Lower leg skin (tissue), 3 donors: ENCODE measurements around the gene SMAP1.

Experiments used
- POLR2A ChIP-seq, 2 donors: fragments of 450-650 bp; IDR thresholded peaks; one replicate each; pipeline ENCODE4 v1.6.1; 2016 to 2017; ENCODE audit warnings: antibody characterized with exemption in 2 of 2, mild to moderate bottlenecking in 1 of 2, moderate library complexity in 1 of 2
- TF ChIP-seq, protein P1 (sequence below), 3 donors: fragments of 450-650 bp; IDR thresholded peaks; one replicate each; pipeline ENCODE4 v1.5.1; 2016; ENCODE audit warnings: antibody characterized with exemption in 3 of 3, mild to moderate bottlenecking in 3 of 3, moderate library complexity in 2 of 3

DNA sequence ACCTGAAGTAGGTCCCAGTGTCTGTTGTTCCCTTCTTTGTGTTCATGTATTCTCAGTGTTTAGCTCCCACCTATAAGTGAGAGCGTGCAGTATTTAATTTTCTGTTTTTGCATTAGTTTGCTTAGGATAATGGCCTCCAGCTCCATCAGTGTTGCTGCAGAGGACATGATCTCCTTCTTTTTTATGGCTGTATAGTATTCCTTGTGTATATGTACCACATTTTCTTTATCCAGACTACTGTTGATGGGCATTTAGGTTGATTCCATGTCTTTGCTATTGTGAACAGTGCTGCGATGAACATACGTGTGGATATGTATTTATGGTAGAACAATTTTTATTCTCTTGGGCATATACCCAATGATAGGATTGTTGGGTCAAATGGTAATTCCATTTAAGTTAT, 163.7 kb downstream of the SMAP1 start:
- TF ChIP-seq, protein P1, sequence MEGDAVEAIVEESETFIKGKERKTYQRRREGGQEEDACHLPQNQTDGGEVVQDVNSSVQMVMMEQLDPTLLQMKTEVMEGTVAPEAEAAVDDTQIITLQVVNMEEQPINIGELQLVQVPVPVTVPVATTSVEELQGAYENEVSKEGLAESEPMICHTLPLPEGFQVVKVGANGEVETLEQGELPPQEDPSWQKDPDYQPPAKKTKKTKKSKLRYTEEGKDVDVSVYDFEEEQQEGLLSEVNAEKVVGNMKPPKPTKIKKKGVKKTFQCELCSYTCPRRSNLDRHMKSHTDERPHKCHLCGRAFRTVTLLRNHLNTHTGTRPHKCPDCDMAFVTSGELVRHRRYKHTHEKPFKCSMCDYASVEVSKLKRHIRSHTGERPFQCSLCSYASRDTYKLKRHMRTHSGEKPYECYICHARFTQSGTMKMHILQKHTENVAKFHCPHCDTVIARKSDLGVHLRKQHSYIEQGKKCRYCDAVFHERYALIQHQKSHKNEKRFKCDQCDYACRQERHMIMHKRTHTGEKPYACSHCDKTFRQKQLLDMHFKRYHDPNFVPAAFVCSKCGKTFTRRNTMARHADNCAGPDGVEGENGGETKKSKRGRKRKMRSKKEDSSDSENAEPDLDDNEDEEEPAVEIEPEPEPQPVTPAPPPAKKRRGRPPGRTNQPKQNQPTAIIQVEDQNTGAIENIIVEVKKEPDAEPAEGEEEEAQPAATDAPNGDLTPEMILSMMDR (IDR thresholded peaks at IDR 0.05), result no peak
- no peak for TF ChIP-seq POLR2A (IDR thresholded peaks at IDR 0.05)
